Stimulated activated CD4-positive, alpha-beta T cell treated with anti-CD3 and anti-CD28 coated beads, Interleukin-4, amount 100 ng/mL, for 24 hours (primary cell): ENCODE measurements around the gene CACNB2.
"Not testable (repeated sequence)": the region's sequence is repeated elsewhere in the genome, so short reads cannot be mapped to it uniquely, and the experiment has no call there.

Experiments
- DNase-seq: peaks from one replicate; pipeline ENCODE4 v3.0.0-alpha.2; 2020

Gene CACNB2

GRCh38 chr10:18533896-18534295 lies 393.7 kb downstream of the CACNB2 start:
- DNase-seq: no peak

GRCh38 chr10:18539335-18539734 lies 399.1 kb downstream of the CACNB2 start:
- DNase-seq: no peak

GRCh38 chr10:18540195-18540594 lies 400.0 kb downstream of the CACNB2 start:
- DNase-seq: no peak

- no peak for DNase-seq
These were observed 402.6 kb downstream of the CACNB2 start for GRCh38 chr10:18542832-18543231.

- DNase-seq: no peak
These were observed 405.5 kb downstream of the CACNB2 start for GRCh38 chr10:18545621-18546305.

- DNase-seq: no peak
These were observed 408.9 kb downstream of the CACNB2 start for GRCh38 chr10:18549105-18549504.

GRCh38 chr10:18551473-18551872 lies 411.2 kb downstream of the CACNB2 start:
- no peak for DNase-seq

GRCh38 chr10:18554479-18554878 lies 414.3 kb downstream of the CACNB2 start:
- DNase-seq: no peak

- no peak for DNase-seq
These were observed 416.4 kb downstream of the CACNB2 start for GRCh38 chr10:18556522-18557147.

- no peak for DNase-seq
These were observed 417.7 kb downstream of the CACNB2 start for GRCh38 chr10:18557960-18558359.

- no peak for DNase-seq
These were observed 421.8 kb downstream of the CACNB2 start for GRCh38 chr10:18561861-18562551.

GRCh38 chr10:18563003-18563726 lies 422.9 kb downstream of the CACNB2 start:
- no peak for DNase-seq

GRCh38 chr10:18565006-18565405 lies 424.8 kb downstream of the CACNB2 start:
- no peak for DNase-seq

- no peak for DNase-seq
These were observed 426.0 kb downstream of the CACNB2 start for GRCh38 chr10:18566177-18566576.

- no peak for DNase-seq
These were observed 427.2 kb downstream of the CACNB2 start for GRCh38 chr10:18567343-18567856.

- not testable (repeated sequence) for DNase-seq
These were observed 430.2 kb downstream of the CACNB2 start for GRCh38 chr10:18570386-18570785.

GRCh38 chr10:18571076-18571475 lies 430.9 kb downstream of the CACNB2 start:
- DNase-seq: no peak

- DNase-seq: no peak
These were observed 431.6 kb downstream of the CACNB2 start for GRCh38 chr10:18571780-18572179.

- DNase-seq: no peak
These were observed 432.8 kb downstream of the CACNB2 start for GRCh38 chr10:18572959-18573561.

- no peak for DNase-seq
These were observed 436.4 kb downstream of the CACNB2 start for GRCh38 chr10:18576586-18576985.

GRCh38 chr10:18577823-18578685 lies 437.8 kb downstream of the CACNB2 start:
- no peak for DNase-seq

GRCh38 chr10:18582803-18583202 lies 442.6 kb downstream of the CACNB2 start:
- DNase-seq: no peak
